NCI-H446 treated with DMSO at 0.1 percent for 48 hours (cell line): Measurements from ENCODE around the gene ZER1.
"Not testable (repeated sequence)": the region's sequence is repeated elsewhere in the genome, so short reads cannot be mapped to it uniquely, and the experiment has no call there.

Experiments
- DNase-seq: peaks from one replicate; lab custom pipeline; 2025; lab: John Stamatoyannopoulos, UW

Gene ZER1

DNA sequence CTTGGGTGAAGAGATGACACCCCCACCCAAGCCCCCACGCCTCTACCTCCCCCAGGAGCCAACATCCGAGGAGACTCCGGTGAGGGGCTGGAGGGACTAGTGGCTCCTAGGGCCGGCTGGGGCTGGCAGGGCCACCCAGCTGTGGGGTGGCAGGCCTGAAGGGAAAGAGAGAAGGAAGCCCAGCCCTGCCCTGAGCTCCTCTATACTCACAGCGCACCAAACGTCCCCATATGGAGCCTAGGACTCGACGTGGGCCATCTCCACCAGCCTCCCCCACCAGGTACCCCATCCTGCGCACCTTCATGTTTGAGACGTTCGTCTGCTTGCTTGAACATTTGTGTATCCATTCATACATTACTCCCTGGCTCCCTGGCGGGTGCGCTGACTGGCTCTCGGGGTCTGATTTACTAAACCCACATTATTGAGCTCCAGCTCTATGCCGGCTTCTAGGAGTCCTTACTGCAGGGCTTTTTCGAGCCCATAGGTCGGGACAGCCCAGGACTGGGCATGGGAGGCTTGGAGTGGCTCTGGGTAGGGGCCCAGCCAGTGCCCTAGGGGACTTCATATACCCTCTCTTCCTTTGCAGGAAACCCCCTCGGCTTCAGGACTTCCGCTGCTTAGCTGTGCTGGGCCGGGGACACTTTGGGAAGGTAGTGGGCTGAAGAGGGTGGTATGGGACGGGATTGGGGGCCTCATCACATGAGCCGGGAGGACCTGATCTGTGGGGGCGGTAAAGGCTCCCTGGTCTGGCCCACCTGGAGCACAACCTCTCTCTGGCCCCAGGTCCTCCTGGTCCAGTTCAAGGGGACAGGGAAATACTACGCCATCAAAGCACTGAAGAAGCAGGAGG lies 56.9 kb downstream of the ZER1 start:
- no peak for DNase-seq

DNA sequence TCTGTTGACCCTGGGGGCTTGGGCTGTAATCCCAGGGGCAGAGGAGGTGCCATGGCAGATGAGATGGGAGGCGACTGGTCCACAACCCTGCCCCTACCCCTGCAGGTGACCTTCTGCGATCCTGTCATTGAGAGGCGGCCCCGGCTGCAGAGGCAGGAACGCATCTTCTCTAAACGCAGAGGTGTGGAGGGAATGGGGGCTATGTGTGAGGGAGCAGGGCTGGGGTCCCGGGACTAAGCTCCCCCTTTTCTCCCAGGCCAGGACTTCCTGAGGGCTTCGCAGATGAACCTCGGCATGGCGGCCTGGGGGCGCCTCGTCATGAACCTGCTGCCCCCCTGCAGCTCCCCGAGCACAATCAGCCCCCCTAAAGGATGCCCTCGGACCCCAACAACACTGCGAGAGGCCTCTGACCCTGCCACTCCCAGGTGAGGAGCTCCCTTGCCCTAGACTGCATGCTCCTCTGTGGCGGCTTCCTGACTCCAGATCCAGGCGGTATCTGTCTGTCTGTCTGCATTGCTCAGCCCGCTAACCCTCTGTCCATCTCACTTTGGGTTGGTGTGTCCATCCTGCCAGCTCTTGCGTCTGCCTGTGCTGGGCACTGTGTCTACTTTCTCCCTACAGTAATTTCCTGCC lies 57.7 kb downstream of the ZER1 start:
- DNase-seq = no peak

DNA sequence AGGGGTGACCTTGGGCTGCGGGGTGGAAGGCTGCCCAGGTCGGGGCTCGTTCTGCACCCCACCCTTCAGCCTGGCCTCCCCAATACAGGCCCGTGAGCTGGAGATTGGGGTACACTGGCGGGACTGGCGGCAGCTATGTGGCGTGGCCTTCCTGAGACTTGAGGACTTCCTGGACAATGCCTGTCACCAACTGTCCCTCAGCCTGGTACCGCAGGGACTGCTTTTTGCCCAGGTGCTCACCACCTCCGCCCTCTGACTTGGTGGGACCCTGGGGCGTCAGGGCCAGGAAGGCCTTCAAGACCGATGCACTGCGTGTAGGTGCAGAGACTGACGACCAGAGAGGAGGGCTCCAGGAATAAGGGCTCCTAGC lies 58.3 kb downstream of the ZER1 start:
- DNase-seq = no peak

DNA sequence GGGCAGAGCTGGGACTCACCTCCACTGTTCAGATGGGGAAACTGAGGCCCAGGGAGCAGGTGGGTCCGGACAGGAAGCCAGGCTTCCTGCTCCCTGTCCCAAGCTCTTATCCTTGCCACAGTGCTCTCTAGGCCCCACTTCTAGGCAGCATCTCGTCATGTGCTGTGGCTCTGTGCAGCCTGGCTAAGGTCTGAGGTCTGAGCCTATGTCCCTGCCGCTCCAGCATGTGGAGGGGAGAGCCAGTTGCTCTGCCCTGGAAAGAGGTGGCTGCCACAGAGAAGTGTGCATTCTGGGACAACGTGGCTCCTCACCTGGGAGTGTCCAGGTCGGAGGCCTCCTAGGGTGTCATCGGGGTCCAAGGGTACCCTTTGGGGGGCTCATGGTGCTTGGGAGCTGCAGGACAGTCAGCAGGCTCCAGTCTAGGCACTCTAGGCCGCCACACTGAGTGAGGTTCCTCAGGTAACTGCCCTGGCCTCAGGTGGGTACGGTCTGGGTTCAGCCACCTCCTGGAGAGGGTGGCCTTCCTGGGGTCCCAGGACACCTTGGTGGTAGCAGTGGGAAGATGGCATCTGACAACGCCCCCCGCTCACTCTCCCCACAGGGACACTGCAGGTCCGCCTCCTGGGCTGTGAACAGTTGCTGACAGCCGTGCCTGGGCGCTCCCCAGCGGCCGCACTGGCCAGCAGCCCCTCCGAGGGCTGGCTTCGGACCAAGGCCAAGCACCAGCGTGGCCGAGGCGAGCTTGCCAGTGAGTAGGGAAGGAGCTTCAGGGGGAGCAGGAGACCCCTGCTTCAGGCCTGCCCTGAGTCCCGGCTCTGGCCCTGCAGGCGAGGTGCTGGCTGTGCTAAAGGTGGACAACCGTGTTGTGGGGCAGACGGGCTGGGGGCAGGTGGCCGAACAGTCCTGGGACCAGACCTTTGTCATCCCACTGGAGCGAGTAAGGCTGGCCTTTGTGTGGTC lies 59.0 kb downstream of the ZER1 start:
- DNase-seq = no peak

DNA sequence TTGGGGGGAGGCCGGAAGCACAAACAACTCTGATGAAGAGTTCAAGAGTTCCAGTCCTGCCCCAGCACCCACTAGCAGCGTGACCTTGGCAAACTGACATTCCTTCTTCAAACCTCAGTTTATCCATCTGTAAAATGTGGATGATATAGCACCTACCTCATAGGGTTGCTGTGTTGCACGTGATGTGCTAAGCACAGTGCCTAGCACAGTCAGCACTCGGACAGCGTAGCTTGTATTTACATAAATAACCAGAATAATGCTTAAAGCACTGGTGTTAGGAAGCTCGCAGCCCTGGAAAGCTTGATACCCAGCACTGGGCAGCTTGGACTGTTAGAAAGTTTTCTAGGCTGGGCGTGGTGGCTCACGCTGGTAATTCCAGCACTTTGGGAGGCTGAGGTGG lies 64.3 kb downstream of the ZER1 start:
- no peak for DNase-seq

DNA sequence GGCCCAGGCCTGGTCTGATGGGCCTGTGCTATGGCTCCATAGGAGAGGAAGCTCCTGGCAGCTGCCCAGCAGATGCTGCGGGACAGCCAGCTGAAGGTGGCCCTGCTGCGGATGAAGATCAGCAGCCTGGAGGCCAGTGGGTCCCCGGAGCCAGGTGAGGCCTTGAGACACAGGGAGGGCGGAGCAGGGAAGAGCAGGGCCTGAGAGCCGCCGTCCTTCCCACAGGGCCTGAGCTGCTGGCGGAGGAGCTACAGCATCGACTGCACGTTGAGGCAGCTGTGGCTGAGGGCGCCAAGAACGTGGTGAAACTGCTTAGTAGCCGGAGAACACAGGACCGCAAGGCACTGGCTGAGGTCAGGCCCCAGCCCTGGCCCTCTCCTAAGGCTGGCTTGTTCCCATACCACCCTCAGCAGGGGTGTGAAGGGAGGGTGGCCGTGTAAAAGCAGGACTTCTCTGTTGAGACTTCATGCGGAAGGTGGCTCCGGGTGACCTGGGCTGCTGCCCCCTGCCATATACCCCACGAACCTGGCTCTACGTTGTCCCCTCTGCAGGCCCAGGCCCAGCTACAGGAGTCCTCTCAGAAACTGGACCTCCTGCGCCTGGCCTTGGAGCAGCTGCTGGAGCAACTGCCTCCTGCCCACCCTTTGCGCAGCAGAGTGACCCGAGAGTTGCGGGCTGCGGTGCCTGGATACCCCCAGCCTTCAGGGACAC lies 64.9 kb downstream of the ZER1 start:
- no peak for DNase-seq

DNA sequence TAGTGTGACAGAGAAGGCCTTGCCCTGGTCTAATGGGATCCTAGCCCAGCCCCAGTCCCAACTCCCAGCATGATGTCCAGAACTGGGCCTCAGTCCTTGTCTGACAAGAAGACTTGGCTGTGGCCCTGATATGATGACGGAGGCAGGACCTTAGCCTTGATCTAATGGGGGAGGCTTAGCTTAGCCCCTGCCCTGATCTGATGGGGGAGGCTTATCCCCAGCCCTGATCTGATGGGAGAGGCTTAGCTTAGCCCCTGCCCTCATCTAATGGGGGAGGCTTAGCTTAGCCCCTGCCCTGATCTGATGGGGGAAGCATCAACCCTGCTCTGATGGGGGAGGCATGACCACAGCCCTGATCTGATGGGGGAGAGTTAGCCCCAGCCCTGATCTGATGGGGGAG lies 65.7 kb downstream of the ZER1 start:
- DNase-seq = no peak

DNA sequence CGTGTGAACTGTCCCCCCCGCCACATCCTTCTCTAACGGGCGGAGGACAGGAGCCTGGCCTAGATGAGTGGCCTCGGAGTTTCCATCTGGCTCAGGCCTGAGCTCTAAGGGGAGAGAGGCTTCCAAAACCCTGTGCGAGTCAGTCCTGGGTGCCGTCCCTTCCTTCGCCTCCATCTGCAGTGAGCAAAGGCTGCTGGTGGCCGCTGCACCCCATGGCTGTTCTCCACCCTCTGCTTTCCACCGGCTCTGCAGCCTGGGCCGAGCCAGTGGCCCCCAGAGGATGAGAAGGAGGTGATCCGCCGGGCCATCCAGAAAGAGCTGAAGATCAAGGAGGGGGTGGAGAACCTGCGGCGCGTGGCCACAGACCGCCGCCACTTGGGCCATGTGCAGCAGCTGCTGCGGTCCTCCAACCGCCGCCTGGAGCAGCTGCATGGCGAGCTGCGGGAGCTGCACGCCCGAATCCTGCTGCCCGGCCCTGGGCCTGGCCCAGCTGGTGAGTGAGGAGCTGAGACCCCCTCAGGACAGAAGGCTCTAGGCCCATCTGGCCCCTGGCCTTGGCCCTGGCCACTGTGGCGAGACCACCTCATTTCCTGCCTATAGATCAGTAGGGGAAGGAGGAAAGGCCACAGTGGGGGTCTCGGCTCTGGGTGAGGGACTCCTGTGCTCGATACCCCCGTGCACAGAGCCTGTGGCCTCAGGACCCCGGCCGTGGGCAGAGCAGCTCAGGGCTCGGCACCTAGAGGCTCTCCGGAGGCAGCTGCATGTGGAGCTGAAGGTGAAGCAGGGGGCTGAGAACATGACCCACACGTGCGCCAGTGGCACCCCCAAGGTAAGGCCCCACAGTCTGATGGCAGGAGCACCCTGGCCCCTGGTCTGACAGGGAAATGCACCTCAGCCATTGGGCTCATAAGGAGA lies 66.4 kb downstream of the ZER1 start:
- DNase-seq = no peak

DNA sequence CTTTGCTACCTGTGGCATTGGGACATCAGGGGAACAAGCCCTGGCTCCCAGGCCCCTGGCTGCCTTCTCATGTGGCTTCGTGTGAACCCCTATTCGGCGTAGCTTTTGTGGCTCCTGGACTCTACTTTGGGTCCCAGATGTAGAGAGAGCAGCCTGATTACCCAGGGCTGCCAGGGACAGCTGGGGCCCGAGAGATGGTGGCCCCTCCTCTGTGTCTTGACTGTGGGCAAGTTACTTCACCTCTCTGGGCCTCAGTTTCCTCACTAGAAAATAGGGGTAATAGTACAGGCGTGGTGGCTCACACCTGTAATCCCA lies 67.4 kb downstream of the ZER1 start:
- DNase-seq = no peak

DNA sequence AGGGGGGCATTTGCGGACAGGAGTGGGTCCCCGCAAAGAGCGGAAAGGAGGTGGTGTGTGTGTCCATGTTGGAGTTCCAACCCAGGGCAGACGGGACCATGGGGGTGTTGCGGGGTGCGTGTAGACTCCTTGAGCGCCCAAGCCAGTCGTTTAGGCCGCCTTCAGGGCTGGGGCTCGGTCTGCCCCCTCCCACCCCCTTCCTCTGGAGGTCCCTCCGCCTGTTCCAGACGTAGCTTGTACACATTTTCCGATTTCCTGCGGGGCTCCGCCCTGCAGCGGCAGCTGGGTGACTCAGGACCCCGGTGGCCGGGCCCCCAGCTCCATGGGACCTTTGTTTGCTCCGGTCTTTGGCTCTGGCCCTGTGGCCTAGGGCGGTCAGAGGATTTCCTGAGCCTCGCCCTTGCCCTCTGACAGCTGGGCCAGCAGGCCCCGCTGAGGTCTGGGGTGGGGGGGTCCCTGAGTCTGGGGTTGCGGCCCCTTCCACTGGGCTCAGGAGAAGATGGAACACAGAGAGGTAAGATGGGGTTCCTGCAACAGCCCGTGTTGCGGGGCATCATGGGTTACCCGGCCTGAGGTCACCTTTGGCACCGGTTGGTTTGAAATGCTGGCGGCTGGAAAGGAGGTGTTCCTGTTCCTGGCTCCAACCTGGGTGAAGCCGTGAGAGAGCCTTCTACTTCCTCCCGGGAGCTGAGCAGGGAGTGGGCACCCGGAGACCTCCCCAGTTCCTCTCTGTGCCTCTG lies 67.9 kb downstream of the ZER1 start:
- no peak for DNase-seq

DNA sequence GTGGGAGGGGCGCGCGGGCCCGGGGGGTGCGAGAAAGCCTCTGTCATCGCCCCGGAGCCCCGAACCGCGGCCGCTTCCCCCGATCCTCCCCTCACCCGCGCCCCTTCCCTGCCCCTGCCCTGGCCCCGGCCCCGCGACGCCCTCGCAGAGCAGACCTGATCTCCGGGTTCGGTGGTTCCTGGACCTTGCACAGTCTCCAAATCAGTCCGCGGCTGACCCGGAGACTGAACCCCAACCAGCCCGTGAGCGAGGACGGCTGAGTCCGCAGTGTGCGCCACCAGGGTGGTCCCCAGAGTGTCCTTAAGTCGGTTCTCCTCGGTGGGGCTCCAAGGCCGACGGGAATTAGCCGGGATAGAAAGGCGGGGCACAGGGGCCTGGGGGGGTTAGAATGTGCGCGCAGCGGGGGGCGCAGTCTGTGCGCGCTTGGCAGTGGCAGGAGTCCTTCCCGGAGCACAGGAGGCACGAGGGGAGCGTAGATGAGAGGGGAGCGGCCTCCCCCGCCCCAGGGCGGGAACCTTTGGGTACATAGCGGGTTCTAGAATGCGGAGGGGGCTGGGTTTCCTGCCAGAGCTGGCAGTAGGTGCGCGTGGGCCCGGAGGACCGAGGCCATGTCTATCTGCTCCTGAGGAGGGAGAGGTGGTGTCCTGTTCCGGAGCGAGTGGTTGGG lies 68.6 kb downstream of the ZER1 start:
- no peak for DNase-seq

DNA sequence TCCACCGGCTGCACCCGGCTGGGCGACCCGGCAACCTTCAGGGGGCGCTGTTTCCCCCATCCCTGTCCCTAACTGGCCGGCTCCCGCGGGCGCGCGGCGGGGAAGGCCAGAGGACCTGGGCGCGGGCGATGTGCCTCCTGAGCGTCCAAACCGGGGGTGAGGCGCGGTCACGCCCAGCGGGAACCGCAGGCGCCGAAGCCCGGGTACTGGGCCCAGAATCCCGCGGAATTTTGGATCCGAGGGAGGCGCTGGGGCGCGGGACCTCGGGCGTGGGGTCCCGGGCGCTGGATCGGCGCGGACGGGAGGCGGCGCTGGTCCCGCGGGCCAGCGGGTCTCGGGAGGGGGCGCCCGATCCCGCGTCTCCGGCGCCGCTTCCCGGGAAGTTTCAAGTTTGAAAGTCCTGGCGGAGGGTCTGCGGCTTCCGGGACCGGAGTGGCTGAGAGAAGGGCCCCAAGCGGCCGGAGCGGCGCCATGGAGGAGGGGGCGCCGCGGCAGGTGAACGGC lies 69.2 kb downstream of the ZER1 start, which contains the start of gene PKN3:
PKN3 (plus strand) TSS at position 59 of the 504 bp plus-strand sequence; CDS start at position 472, 413 bp downstream.
- DNase-seq = peak; percentile 30

DNA sequence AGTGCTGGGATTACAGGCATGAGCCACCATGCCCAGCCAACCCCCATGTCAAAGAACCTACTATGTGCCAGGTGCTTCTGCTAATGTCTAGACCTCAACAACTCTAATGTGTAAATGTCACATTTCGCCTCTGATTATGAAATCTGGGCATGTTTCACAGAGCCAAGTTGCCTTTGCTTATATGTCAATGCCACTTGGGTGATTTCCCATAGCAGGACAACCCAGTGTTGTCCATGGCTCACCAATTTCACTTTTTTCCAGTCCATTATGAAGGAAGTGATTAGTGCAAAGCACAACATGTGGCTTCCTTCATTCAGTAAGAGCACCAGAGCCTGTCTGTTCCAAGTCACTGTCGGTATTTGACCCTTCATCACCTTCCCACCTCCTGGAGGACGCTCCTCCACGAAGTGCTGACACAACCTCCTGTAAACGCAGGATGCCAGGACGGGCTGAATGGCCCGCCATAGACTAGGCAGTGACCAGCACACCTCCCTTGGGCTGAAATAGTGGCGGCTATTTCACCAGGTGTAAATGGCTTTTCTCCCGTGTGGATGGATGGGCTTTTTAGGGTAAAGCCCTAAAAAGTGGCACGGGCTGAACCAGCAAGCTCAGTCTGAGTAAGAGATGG lies 70.4 kb downstream of the ZER1 start:
- DNase-seq = no peak

DNA sequence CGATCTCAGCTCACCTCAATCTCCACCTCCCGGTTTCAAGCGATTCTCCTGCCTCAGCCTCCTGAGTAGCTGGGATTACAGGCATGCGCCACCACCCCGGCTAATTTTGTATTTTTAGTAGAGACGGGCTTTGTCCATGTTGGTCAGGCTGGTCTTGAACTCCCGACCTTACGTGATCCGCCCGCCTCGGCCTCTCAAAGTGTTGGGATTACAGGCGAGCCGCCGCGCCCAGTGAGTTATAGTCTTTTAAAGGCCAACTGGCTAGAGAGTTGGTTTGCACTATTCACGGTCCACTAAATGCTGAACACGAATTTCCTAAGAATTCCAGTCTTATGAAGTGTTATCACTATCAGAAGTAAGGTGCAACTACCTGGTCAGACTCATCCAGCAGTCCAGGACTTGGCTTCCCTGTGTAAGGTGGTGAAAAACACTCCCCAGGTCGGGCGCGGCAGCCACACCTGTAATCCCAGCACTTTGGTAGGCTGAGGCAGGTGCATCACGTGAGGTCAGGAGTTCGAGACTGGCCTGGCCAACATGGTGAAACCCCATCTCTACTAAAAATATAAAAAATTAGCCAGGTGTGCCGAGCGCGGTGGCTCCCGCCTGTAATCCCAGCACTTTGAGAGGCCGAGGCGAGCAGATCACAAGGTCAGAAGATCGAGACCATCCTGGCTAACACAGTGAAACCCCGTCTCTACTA lies 72.5 kb downstream of the ZER1 start:
- DNase-seq = not testable (repeated sequence)

DNA sequence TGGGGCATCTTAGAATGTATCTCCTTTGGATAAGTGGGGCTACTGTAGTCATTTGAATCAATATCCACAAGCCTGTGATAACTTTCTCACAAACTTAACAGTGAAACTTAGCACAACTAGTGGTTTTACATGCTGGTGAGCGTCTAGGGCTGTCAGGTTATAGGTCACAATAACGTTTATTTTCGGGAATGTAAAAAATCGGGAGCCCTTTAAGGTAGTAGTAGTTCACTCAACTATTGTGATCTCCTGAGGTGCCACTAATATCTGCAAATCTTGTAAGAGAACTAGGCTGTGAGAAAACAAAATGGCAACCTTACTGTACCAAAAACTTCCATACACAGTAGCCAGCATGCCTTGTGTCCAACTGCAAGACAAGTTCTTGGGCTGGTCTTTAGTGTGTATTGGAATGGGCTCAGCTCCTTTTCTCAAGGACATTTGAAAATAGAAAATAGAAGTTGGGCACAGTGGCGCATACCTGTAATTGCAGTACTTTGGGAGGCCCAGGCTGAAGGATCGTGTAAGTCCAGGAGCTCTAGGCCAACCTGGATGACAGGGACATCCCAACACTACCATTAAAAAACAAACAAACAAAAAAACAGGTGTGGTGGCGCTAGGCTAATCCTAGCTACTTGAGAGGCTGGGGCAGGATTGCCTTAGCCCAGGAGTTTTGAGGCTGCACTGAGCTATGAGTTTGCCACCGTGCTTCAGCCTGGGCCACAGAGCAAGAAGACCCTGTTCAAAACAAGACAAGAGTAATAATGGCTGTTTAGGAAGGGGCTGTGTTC lies 74.6 kb downstream of the ZER1 start:
- no peak for DNase-seq

DNA sequence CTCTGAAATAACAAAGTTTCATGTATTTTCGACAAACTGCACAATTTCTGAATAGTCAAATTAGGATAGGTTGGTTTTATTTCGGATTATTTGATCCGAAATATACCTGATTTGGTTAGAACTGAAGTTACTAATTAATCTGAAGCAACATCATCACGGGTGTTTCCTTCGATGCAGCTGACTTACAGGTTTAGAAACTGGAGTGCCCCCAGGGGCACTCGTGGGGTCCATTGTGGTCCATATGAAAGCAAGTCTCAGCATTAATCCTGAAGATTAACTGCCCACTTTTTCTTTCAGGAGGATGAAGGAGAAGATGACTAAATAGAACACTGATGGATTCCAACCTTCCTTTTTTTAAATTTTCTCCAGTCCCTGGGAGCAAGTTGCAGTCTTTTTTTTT lies 77.4 kb downstream of the ZER1 start:
- no peak for DNase-seq

DNA sequence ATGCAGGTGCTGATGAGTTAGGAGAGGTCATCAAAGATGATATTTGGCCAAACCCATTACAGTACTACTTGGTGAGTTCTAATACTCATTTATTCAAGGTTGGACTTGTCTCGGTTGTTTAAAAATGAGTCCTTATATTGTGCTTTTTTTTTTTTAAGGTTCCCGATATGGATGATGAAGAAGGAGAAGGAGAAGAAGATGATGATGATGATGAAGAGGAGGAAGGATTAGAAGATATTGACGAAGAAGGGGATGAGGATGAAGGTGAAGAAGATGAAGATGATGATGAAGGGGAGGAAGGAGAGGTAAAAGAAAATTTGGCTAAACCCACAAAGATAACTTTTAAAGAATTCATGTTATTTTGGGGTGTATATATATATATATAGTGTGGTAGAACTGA lies 78.0 kb downstream of the ZER1 start:
- DNase-seq = not testable (repeated sequence)

DNA sequence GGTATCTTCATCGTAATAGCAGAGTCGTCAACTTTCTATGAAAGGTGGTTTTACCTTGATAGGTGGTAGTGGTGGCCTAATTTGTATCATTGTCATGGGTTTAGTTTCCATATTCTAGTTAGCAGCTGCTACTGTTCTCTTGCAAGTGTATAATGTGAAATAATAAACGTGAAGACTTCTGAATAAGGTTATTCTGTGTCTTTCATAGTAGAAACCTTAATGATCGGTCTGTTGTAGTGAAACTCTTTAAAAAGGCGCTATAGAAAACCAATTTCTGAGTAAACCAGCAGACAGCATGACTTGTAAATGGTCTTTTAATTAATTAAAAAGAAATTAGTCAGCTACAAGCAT lies 81.1 kb downstream of the ZER1 start:
- no peak for DNase-seq
